Middle frontal gyrus (tissue), 1 donor: ENCODE data around the gene MACO1.
"Not testable (repeated sequence)": the region's sequence is repeated elsewhere in the genome, so short reads cannot be mapped to it uniquely, and the experiment has no call there.

Experiments
- DNase-seq: peaks from one replicate; pipeline ENCODE4 v3.0.0-alpha.2; 2015; ENCODE audit warnings: low spot score; ENCODE audit errors: extremely low spot score

The MACO1 gene

DNA sequence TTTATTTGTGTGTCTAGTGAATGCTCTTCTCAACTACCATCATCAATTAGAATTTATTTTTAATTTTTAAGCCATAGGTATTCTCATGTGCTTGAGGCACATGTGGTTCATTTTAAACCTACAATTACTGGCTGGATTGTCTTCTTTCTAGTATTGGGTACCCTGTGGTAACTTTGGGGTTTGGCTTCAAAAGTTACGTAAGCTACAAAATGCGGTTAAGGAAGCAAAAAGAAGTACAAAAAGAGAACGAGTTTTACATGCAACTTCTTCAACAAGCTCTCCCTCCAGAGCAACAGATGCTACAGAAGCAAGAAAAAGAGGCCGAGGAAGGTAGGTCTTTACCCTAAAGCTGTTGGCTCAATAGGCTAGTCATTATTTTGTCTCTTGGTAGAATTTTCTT lies 25.8 kb downstream of the MACO1 start:
- DNase-seq: no peak

DNA sequence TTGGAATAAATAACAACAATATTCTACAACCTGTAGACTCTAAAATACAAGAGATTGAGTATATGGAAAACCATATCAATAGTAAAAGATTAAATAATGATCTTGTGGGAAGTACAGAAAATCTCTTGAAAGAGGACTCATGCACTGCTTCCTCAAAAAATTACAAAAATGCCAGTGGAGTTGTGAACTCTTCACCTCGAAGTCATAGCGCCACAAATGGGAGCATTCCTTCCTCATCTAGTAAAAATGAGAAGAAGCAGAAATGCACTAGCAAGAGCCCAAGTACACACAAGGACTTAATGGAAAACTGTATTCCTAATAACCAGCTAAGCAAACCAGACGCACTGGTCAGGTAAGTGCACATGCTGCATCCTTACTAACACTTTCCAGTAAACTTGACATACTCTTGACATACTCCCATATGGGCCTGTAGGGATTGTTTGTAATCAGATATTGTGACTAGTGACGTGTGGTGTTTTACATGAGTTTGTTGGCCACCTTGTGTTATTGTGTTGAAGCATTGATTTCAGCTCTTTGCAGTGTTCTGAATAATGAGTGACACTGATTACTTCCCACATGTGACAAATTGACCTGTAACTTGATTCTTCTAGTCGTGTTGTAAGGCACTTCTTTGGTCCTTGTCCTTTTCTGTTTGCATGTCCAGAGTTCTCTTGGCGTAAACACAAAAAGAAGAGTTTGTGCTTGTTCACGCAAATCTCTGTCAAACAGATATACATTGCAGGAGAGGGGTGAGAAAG lies 28.0 kb downstream of the MACO1 start:
- DNase-seq: no peak

DNA sequence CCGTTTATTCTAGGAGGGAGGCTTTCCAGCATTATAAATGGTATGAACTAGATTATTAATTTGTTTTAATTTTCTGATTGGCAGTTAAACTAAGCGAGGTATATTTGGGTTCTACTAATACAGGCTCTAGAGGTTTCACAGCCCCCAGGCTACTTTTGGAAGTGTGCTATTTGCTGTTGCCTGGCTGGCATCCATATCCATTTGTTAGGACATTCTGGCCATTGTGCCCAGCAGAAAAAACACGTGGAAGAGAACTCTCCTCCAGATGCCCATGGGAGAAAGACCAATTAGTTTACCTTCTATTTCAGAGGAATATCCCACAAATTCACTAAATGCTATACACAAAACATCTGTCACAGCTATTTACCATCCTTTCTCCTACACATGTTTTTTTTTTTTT lies 29.3 kb downstream of the MACO1 start:
- DNase-seq: no peak

DNA sequence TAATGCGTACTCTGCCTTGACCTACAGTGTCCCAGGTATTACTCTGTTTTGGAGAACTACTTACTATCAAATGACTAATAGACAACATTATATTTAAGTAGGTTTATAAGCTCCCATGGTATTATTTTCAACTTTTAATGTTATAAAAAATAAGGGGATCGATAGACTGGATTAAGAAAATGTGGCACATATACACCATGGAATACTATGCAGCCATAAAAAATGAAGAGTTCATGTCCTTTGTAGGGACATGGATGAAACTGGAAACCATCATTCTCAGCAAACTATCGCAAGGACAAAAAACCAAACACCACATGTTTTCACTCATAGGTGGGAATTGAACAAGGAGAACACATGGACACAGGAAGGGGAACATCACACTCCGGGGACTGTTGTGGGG lies 30.1 kb downstream of the MACO1 start:
- not testable (repeated sequence) for DNase-seq

DNA sequence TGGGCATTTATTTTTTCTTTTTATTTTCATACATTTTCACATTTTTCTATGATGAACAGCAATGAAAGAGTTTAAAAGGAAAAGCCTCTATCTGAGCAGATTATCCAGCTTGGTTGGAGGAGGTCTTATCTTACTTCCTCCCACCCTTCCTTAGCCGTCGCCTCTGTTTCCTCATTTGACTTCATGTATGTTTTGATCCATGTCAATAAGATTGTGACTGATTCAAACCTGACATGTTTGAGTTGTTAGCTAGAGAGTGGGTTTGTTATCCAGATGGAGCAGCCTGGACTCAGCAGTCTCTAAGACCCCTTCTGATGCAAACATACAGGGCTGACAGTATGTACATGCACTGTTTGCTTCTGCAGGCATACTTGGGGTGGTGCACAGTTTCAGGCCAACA lies 31.2 kb downstream of the MACO1 start:
- no peak for DNase-seq

DNA sequence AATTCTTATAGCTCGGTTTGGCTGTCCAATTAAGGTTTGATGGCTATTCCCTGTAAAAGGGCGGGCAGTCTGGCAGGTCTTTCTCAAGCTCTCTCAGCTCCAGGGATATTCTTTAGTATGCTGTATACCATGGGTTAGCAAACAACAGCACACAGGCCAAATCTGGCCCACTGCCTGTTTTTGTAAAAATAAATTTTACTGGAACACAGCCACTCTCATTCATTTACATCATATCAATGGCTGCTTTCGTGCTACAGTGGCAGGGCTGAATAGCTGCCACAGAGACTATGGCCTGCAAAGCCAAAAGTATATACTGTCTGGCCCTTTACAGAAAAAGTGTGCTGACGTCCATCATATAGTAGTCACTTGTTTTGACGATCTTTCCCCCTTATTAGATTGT lies 32.0 kb downstream of the MACO1 start:
- DNase-seq: no peak

DNA sequence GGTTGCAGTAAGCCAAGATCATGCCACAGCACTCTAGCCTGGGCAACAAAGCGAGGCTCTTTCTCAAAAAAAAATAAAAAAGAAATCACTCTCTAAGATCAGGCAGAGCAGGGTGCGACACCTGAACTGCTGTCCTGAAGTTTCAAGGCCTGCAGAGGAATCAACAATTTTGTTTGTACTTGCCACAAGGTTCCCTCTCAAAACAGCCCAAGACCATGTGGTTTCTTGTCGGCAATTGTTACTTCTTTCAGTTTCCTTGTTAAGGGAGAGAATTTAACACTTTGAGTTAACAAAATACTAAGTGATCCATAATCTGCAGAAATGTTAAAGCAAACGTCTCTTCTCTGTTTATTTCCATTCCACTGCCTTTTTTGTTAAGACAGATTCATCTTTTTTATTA lies 36.5 kb downstream of the MACO1 start:
- DNase-seq: no peak

DNA sequence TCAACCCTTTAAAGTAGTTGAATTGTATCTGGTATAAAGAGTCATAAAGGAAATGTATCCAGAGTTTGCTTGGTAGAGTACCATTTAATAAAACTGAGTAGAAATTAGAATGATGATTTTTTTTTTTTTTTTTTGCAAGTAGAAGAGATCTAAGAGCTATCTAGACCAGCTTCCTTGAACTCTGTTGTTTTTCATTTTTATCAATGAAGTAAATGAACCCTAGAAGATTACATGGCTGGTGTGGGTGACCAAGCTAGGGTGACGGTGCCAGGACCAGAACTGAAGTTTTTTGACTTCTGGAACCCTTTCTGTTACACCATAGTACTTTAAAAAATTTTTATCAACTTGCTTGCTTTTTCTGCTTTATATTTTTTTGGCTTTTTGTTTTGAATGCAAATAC lies 36.9 kb downstream of the MACO1 start:
- DNase-seq: no peak

DNA sequence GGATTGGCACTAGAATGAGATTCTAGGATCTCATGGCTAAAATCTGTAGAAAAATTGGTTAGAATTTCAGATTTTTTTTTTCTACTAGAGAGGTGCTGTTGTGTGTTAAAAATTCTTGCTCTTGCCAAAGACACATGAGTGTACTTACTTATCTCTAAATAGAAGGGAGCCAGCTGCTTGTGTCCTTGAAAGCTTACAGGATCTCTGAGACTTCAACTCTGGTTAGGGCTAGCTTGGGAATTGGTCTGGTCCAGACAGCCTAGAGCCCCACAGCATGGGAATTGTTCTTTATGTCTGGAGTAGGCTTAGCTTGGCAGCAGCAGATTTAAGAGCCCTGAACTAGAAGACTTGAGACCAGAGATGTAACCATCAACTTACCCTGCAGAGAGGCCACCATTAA lies 37.3 kb downstream of the MACO1 start:
- no peak for DNase-seq

DNA sequence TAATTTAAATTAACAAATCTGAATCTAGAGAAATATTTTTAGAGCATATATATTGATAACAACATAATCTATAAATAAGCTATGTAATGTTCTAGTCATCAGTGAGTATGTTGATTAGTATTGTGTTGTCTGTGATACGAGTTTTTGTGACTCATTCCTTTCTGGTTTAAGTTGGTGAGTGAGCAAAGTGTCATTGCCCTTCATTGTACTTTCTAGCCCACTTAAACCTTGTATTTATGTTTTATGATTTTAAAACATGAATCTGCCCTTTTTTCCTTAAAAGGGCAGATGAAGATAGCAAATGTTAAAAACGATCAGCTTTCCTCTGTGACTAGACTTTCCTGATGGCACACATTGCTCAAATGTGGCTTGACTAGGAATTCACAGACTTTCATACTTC lies 38.5 kb downstream of the MACO1 start:
- no peak for DNase-seq

DNA sequence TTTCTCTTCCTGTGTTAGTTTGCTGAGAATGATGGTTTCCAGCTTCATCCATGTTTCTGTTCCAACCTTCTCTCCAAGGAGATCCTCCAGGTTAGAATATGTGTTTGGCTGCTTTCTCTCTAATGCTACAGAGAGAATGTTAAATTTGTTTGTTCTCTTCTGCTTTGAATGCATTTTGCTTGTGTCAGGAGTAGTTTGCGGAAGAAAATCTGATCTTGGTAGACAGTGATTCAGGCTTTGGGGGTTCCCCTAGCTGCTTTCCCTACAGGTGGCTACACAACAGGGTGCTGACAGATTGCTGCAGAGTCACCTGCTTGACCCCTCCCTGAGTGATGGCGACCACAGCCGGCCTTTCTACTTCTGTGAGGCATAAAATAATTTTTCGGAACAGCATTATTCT lies 41.8 kb downstream of the MACO1 start:
- no peak for DNase-seq

DNA sequence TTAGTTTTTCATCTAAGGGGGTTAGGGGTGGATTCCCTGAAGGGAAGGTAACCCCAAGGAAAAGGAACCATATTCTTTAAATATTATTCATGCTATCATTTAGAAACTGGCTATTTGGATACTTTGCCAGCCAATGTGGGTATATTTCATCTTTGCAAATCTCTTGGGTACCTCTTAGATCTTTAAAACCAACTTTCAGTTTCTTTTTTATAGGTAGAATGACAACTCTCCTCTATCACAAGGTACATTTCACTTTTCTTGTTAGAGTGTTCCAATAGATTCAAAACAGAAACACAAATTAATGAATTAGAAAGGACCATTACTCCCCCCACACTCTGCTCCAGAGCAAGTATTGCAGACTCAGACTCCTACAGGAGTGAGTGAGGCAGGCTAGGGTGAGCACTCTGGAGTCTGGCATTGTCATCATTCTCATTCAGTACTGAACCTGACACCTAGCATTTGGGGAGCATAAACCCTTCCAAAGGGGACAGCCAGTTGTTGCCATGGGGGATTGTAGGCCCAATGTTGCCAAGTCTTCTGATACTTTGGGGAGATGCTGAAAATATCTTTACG lies 43.0 kb downstream of the MACO1 start:
- no peak for DNase-seq

DNA sequence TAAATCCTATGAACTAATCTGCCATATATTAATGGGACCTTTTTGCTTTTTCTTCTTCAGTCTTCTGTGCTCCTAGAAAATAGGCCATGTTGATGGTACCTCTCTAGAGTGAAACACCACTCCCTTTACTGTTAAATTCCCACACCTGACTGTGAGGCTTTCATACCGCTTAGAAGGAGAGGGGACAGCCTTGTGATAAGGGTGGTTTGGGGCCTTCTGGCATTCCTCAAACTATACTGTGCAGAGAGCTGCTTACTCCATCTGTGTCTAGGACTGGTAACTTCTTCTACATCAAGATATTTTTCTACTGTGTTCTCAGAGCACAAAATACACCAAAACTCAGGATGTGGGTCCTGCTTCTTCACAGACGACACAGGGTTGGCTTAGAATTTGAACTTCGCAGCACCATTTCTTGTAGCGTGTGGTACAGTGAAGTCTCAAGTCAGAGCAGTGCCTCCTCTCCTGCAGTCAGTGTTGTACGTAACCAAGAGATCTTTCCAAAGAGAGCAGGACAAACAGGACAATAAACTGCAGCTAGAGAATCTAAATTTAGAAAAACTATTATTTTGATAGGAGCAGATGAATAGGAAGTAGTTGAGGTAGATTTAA lies 43.8 kb downstream of the MACO1 start:
- no peak for DNase-seq

DNA sequence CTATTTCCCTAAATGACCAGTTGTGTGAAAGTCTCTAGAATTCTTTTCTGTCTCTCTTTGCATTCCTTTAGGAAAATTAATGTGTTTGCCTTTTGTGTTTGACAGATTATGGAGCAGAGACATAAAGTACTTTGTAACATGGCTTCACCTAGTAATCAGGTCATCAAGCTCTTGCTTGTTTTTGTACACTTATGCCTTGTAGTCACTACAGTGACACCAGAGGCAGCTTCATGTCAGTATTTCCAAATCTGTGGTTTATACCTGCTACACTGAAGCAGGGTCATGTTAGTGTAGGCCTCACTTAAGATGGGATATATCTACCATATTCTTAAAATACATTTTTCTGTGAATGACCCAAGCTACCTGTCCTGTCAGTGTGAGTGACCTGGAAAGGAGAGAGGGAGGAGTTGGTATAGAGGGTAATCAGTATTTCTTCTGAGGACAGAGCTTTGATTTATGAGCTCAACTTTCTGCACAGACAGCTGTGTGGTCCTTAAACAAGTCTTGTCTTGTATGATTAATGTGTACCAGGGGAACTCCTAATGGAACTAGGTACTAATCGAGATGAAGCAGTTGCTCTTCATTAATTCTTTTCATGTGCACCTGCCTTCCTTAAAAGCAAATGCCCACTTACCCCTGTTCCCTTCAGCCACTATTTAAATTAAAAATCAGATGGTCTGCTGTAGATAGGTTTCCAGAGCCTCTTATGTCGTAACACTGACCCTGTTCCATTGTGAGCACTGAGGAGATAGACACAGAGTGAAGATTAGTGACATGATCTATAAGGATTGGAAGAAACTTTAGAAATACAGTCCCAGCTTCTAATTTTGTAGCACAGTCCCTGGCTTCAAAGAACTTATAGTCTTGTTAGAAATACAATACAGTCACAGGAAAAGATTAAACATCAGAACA lies 45.7 kb downstream of the MACO1 start:
- DNase-seq: no peak

DNA sequence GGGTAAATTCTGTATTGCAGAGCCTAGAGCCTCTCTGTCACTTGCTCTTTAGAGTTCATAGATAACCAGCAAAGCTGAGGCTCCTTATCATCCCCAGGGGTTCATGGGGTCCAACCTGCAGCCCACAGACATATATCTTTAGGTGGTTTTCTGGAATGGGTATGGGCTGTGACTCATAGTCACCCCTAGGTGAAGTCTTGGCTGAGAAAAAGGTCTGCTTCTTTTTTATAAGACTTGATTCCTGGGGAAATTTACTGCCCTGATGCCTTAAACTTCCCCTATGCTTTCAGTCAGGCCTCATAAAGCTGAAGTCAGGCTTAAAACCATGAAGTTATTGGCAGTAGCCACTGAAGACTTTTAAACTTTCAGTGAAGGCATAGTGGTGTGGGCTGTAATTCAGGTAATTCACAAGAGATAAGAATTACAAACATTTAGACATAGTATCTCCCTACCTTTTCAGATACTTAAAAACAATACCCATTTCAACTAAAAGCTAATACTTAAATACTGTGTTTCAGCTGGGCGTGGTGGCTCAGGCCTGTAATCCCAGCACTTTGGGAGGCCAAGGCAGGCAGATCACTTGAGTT lies 46.8 kb downstream of the MACO1 start:
- no peak for DNase-seq

DNA sequence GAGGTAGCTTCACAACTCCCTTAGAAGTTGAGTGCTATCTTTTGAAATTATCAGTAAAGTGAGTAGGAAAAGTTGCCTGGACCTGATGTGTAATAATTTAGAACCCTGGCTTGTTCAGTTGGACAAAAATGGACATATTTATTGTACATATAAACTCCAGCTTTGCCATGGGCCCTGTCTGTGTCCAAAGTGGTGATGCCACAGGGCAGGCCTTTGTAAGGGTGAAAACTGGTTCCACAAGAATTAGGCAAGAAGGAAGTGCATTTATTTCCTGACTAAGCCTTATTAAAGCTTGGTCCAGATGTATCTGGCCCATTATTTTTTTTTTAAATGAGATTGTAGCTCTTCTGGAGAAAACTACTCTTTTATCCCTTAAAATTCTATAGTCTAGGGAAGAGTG lies 47.9 kb downstream of the MACO1 start:
- no peak for DNase-seq

DNA sequence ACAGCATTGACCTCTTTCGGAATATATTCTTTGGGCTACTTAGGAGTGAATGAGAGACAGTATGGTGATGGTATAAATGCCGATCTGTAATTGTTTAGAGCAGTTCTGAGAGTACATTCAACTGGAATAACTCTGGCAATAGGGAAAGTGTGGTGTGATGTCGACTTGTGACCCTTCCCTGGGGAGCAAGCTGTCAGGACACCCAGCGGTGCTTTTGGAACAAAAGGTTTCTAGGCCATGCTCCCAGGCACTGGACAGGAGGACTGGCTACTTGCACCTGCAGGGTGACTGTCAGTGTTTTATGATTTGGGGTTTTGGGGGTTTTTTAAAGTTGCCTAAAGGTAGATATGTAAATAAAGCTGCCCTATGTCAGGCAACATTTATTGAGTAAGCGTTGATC lies 50.9 kb downstream of the MACO1 start:
- no peak for DNase-seq

DNA sequence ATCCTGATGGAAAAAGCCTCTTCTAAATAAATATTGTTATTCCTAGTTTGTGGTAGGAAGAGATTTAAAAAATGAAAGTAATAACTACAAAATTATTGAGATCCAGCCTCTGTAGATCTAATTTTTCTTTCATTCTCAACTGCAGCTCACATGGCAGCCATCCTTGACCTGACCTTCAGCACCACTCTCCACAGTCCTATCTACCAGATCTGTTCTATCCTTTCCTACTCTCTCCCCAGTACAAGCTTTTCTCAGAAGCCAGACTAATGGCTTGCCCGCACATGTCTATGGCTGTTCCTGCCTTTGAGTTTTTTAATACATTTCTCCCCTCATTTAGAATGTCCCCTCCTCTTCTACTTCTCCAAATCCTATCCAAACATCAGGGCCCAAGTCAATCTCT lies 51.5 kb downstream of the MACO1 start:
- DNase-seq: no peak

DNA sequence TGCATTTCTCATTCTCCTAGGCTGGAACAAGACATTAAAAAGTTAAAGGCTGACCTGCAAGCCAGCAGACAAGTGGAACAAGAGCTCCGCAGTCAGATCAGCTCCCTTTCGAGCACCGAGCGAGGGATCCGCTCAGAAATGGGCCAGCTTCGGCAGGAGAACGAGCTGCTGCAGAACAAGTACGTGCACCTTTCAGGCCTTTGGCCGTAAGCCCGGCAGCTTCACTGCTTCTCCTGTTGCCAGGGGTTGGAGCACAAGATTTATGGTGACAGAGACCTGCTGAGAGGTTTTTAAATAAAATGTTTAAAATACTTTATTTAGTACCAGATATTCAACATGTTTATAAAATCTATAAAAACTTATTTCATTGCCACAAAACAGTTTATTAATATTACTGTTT lies 53.4 kb downstream of the MACO1 start:
- DNase-seq: no peak

DNA sequence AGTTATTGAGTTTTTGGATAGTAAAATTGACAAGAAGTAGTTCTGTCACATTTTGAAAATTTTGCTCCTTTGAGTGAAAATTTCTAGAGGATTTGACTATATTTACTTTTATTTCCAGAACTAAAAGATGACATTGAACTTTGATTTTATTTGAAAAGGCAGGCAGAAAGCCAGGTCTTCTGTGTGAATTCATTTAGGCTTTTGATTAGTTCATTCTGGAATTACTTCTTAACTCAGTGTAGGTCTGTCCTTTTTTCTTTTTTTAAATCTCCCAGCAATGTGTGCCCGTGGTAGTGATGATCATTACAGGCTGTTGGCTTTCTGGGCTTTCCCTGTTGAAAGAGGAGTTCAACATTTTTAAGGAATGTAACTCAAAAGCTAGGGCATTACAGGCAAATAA lies 53.8 kb downstream of the MACO1 start:
- DNase-seq: no peak

DNA sequence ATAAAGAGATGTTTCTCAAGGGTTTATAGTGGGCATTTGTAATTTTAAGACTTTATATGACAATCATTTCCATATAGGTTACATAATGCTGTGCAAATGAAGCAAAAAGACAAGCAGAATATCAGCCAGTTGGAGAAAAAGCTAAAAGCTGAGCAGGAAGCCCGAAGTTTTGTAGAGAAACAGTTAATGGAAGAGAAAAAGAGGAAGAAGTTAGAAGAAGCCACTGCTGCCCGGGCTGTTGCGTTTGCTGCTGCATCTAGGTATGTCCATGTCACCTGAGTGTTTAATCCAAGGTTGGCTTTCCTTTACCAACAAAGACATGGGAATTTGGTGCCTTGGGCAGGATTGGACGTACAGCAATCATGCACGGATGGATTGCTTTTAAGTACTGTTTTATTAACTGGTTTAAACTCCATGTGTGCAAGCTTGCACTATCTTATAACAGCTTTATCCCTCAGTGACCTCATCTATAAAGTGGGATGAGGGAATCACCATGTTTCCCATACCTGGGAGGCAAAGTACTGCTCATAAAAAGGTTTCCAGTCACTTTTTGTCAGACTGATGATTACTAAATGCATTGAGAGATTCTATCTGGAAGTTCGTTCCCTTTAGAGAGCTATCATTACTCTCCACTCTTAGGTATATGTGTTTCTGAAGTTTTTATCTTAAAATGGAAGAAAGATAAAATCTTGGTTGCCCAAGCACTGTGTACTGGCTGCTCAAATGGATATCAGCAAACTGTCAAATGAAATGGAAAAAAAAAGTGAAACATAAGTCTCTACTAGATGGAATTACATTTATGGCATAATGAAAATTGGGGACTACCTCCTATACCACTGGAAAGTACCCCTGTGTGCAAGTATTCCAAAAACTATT lies 55.1 kb downstream of the MACO1 start:
- no peak for DNase-seq
